ENCODE measurements around the gene RNF149. TPM values are rescaled to one million over a fixed set of nuclear protein-coding genes. Genes with fewer than 3 reads are reported as not detected.
"Not testable (repeated sequence)": the region's sequence is repeated elsewhere in the genome, so short reads cannot be mapped to it uniquely, and the experiment has no call there.

The RNF149 gene
- total RNA-seq, 1 donor from 2014 or later = 39.9 TPM

- intact Hi-C loops (cut with DNase I) = no loop called here
- no peaks in the 10 kb centered on the region for H3K36me3 ChIP-seq
- DNase-seq (ENCODE audit: low spot score in 2 of 2) = no peak
- no peak for TF ChIP-seq CTCF (IDR thresholded peaks at IDR 0.05)
- H3K4me1 ChIP-seq = no peaks in the 10 kb centered on the region
- no peak overlapping the region for H3K27ac ChIP-seq
- no peaks in the 10 kb centered on the region for H3K27me3 ChIP-seq
- H3K4me3 ChIP-seq = no peak overlapping the region
- no peaks in the 10 kb centered on the region for H3K9me3 ChIP-seq
Observed at GRCh38 chr2:101354420-101355311, 46.2 kb upstream of the RNF149 start.

GRCh38 chr2:101352631-101353030 is 44.1 kb upstream of the RNF149 start:
- H3K9me3 ChIP-seq; intact Hi-C loops (cut with DNase I); H3K4me1 ChIP-seq; DNase-seq (ENCODE audit: low spot score in 2 of 2); H3K36me3 ChIP-seq; H3K27ac ChIP-seq; H3K4me3 ChIP-seq; H3K27me3 ChIP-seq: not testable (repeated sequence)

GRCh38 chr2:101351207-101351606 is 42.7 kb upstream of the RNF149 start:
- Histone ChIP-seq H3K27ac (no peak overlapping the region), H3K9me3 (no peaks in the 10 kb centered on the region), H3K4me3 (no peak overlapping the region), H3K27me3 (no peaks in the 10 kb centered on the region), H3K36me3 (no peaks in the 10 kb centered on the region), H3K4me1 (no peaks in the 10 kb centered on the region)
- no peak for DNase-seq (ENCODE audit: low spot score in 2 of 2)
- intact Hi-C loops (cut with DNase I) = no loop called here
- no peak for TF ChIP-seq CTCF (IDR thresholded peaks at IDR 0.05)

GRCh38 chr2:101349893-101350662 is 41.6 kb upstream of the RNF149 start:
- intact Hi-C loops (cut with DNase I) = no loop called here
- H3K4me1 ChIP-seq = no peaks in the 10 kb centered on the region
- H3K36me3 ChIP-seq = no peaks in the 10 kb centered on the region
- H3K4me3 ChIP-seq = no peak overlapping the region
- no peaks in the 10 kb centered on the region for H3K9me3 ChIP-seq
- H3K27ac ChIP-seq = no peak overlapping the region
- H3K27me3 ChIP-seq = no peaks in the 10 kb centered on the region
- DNase-seq (ENCODE audit: low spot score in 2 of 2) = no peak
- no peak for TF ChIP-seq CTCF (IDR thresholded peaks at IDR 0.05)

GRCh38 chr2:101348883-101349282 is 40.4 kb upstream of the RNF149 start:
- intact Hi-C loops (cut with DNase I) = no loop called here
- Histone ChIP-seq H3K4me1 (no peaks in the 10 kb centered on the region), H3K27me3 (no peaks in the 10 kb centered on the region), H3K36me3 (no peaks in the 10 kb centered on the region), H3K9me3 (no peaks in the 10 kb centered on the region), H3K4me3 (no peak overlapping the region), H3K27ac (no peak overlapping the region)
- DNase-seq (ENCODE audit: low spot score in 2 of 2) = no peak
- TF ChIP-seq CTCF (IDR thresholded peaks at IDR 0.05) = no peak

- no peak overlapping the region for H3K4me3 ChIP-seq
- no peak overlapping the region for H3K27ac ChIP-seq
- no peaks in the 10 kb centered on the region for H3K36me3 ChIP-seq
- TF ChIP-seq CTCF (IDR thresholded peaks at IDR 0.05) = no peak
- no peak for DNase-seq (ENCODE audit: low spot score in 2 of 2)
- no peaks in the 10 kb centered on the region for H3K9me3 ChIP-seq
- intact Hi-C loops (cut with DNase I) = no loop called here
- no peaks in the 10 kb centered on the region for H3K27me3 ChIP-seq
- no peaks in the 10 kb centered on the region for H3K4me1 ChIP-seq
Observed at GRCh38 chr2:101346909-101347308, 38.4 kb upstream of the RNF149 start.

All from ascending aorta (tissue), 2 donors.